ENCODE measurements around the gene WDR27. TPM values are rescaled to one million over a fixed set of nuclear protein-coding genes. Genes with fewer than 3 reads are reported as not detected.

WDR27 gene
- total RNA-seq, 2 experiments from 2014 or later: 77.2 to 108 TPM

DNA sequence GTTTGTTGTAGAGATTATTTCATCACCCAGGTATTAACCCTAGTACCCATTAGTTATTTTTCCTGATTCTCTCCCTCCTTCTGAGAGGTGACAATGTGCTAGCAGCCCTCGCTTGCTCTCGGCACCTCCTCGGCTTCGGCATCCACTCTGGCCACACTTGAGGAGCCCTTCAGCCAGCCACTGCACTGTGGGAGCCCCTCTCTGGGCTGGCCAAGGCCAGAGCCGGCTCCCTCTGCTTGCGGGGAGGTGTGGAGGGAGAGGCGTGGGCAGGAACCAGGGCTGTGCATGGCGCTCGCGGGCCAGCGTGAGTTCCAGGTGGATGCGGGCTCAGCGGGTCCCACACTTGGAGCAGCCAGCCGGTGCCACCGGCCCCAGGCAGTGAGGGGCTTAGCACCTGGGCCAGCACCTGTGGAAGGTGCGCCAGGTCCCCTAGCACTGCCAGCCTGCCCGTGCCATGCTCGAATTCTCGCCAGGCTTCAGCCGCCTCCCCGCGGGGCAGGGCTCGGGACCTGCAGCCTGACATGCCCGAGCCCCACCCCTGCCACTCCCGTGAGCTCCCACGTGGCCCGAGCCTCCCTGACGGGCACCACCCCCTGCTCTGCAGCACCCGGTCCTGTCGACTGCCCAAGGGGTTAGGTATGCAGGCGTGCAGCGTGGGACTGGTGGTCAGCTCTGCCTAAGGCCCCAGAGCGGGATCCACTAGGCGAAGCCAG lies 221.9 kb downstream of the WDR27 start:
- intact Hi-C loops (cut with micrococcal nuclease; ENCODE audit: unreplicated experiment): no loop called here
- DNase-seq (ENCODE audit: low spot score): no peak
- Histone ChIP-seq H3K4me3 (ENCODE audit: low read depth, low read length, poor library complexity, severe bottlenecking) (no peak overlapping the region), H3K79me2 (ENCODE audit: insufficient read depth, low read depth, low read length) (no peaks in the 10 kb centered on the region), H3K9me3 (ENCODE audit: low read length) (no peaks in the 10 kb centered on the region), H3K9me2 (ENCODE audit: insufficient read depth, low read length) (no peaks in the 10 kb centered on the region), H2AFZ (ENCODE audit: low read length) (no peak overlapping the region), H3K27ac (ENCODE audit: low read depth, low read length, poor library complexity, severe bottlenecking) (no peak overlapping the region), H4K20me1 (ENCODE audit: insufficient read depth, low read length) (no peaks in the 10 kb centered on the region), H3K4me1 (ENCODE audit: insufficient read depth, low read length, poor library complexity, severe bottlenecking) (no peaks in the 10 kb centered on the region), H3K4me2 (ENCODE audit: low read length) (no peak overlapping the region), H3K36me3 (ENCODE audit: insufficient read depth, low read length) (no peaks in the 10 kb centered on the region)
- ChIA-PET CTCF (ENCODE audit: unreplicated experiment) (no interaction called here), POLR2A (no interaction called here)
- BruUV-seq (replicated peaks): no TSS peak
- TF ChIP-seq, protein P1, sequence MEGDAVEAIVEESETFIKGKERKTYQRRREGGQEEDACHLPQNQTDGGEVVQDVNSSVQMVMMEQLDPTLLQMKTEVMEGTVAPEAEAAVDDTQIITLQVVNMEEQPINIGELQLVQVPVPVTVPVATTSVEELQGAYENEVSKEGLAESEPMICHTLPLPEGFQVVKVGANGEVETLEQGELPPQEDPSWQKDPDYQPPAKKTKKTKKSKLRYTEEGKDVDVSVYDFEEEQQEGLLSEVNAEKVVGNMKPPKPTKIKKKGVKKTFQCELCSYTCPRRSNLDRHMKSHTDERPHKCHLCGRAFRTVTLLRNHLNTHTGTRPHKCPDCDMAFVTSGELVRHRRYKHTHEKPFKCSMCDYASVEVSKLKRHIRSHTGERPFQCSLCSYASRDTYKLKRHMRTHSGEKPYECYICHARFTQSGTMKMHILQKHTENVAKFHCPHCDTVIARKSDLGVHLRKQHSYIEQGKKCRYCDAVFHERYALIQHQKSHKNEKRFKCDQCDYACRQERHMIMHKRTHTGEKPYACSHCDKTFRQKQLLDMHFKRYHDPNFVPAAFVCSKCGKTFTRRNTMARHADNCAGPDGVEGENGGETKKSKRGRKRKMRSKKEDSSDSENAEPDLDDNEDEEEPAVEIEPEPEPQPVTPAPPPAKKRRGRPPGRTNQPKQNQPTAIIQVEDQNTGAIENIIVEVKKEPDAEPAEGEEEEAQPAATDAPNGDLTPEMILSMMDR (conservative IDR thresholded peaks at IDR 0.05; ENCODE audit: low read length): no peak
- no peak for TF ChIP-seq EZH2phosphoT487 (IDR thresholded peaks at IDR 0.05; ENCODE audit: borderline replicate concordance, low read depth, low read length)

DNA sequence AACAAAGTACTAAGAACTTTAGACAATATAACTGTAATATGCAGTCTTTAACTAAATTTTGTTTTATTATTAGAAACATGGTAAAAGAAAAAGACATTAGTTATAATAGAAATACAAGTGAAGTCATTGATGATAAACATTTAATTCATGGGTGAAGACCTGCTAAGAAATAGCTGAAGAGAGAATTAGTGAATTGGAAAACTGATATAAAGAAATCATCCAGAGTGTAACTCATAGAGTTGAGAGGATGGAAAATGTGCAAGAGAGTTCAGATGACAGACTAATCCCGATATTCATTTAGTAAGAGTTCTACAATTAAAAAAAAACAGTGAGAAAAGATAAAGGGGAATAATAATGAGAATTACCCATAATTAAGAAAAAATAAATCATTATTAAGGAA lies 227.5 kb downstream of the WDR27 start:
- no peaks in the 10 kb centered on the region for H3K36me3 ChIP-seq (ENCODE audit: insufficient read depth, low read length)
- H3K4me1 ChIP-seq (ENCODE audit: insufficient read depth, low read length, poor library complexity, severe bottlenecking): no peaks in the 10 kb centered on the region
- BruUV-seq (replicated peaks): no TSS peak
- no peak overlapping the region for H2AFZ ChIP-seq (ENCODE audit: low read length)
- H3K27ac ChIP-seq (ENCODE audit: low read depth, low read length, poor library complexity, severe bottlenecking): no peak overlapping the region
- DNase-seq (ENCODE audit: low spot score): no peak
- ChIA-PET POLR2A (interaction anchor here (0.5 kb wide), 1 partner anchor 15 kb away, joined by 3 read pairs; no protein-coding TSS in a partner anchor), CTCF (ENCODE audit: unreplicated experiment) (no interaction called here)
- H3K9me3 ChIP-seq (ENCODE audit: low read length): peaks cover 12% of the 10 kb centered on the region; the same call in 1 of the 2 replicates
- TF ChIP-seq EZH2phosphoT487 (IDR thresholded peaks at IDR 0.05; ENCODE audit: borderline replicate concordance, low read depth, low read length): no peak
- TF ChIP-seq, protein P1 (conservative IDR thresholded peaks at IDR 0.05; ENCODE audit: low read length): no peak
- H3K4me3 ChIP-seq (ENCODE audit: low read depth, low read length, poor library complexity, severe bottlenecking): no peak overlapping the region
- no peaks in the 10 kb centered on the region for H3K79me2 ChIP-seq (ENCODE audit: insufficient read depth, low read depth, low read length)
- intact Hi-C loops (cut with micrococcal nuclease; ENCODE audit: unreplicated experiment): no loop called here
- no peaks in the 10 kb centered on the region for H3K9me2 ChIP-seq (ENCODE audit: insufficient read depth, low read length)
- no peak overlapping the region for H3K4me2 ChIP-seq (ENCODE audit: low read length)
- no peaks in the 10 kb centered on the region for H4K20me1 ChIP-seq (ENCODE audit: insufficient read depth, low read length)

DNA sequence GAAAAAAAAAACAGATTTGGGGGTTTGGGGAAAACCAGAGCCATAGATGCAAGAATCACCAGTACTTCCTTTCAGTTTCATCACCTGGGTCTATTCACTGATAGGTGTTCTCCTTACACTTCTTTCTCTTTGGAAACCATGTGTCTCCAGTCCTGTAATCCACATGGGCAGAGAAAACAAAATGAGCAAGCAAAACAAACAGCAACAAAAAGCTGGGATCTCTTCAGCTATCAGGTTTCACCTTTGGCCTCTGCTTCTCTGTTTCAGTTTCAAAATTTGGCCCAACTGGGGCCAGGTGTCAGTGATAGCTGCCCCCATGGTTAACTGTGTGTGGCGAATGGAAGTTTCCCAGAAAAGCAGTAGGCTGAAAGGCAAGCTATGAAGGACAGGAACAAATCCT lies 228.2 kb downstream of the WDR27 start:
- POLR2A ChIA-PET: no interaction called here
- CTCF ChIA-PET (ENCODE audit: unreplicated experiment): no interaction called here
- intact Hi-C loops (cut with micrococcal nuclease; ENCODE audit: unreplicated experiment): no loop called here

More for the DNA sequence above, 228.2 kb downstream of the WDR27 start:
- Histone ChIP-seq H3K4me1 (ENCODE audit: insufficient read depth, low read length, poor library complexity, severe bottlenecking) (no peaks in the 10 kb centered on the region), H3K9me2 (ENCODE audit: insufficient read depth, low read length) (no peaks in the 10 kb centered on the region), H4K20me1 (ENCODE audit: insufficient read depth, low read length) (no peaks in the 10 kb centered on the region), H3K79me2 (ENCODE audit: insufficient read depth, low read depth, low read length) (no peaks in the 10 kb centered on the region), H3K36me3 (ENCODE audit: insufficient read depth, low read length) (no peaks in the 10 kb centered on the region), H3K4me2 (ENCODE audit: low read length) (no peak overlapping the region), H3K9me3 (ENCODE audit: low read length) (peaks cover 12% of the 10 kb centered on the region; the same call in 1 of the 2 replicates), H3K27ac (ENCODE audit: low read depth, low read length, poor library complexity, severe bottlenecking) (no peak overlapping the region), H3K4me3 (ENCODE audit: low read depth, low read length, poor library complexity, severe bottlenecking) (no peak overlapping the region), H2AFZ (ENCODE audit: low read length) (no peak overlapping the region)
- no peak for DNase-seq (ENCODE audit: low spot score)
- no TSS peak for BruUV-seq (replicated peaks)
- TF ChIP-seq, protein P1 (conservative IDR thresholded peaks at IDR 0.05; ENCODE audit: low read length): no peak
- no peak for TF ChIP-seq EZH2phosphoT487 (IDR thresholded peaks at IDR 0.05; ENCODE audit: borderline replicate concordance, low read depth, low read length)
